Gastroesophageal sphincter (tissue), 3 donors: ENCODE measurements around the gene ZNF839.

Experiments used
- CTCF ChIP-seq, 4 experiments: fragments of 200-600 bp in 2 of 4; fragments of 450-650 bp in 2 of 4; sonication (generic) in 1 of 4; IDR thresholded peaks; one replicate each; pipeline ENCODE4 v1.5.1; 2017 to 2019; ENCODE audit warnings: antibody characterized with exemption in 4 of 4, mild to moderate bottlenecking in 2 of 4, moderate library complexity in 2 of 4
- POLR2AphosphoS5 ChIP-seq: sonication (generic); formaldehyde crosslinking; IDR thresholded peaks from one replicate; pipeline ENCODE4 v1.6.1; 2017; ENCODE audit warnings: antibody characterized with exemption

- TF ChIP-seq CTCF (IDR thresholded peaks at IDR 0.05) = no peak
- TF ChIP-seq POLR2AphosphoS5 = no peak
Measured at GRCh38 chr14:102359341-102359740, 39.8 kb downstream of the ZNF839 start.
